DMS53 (cell line): Measurements from ENCODE around the gene ITIH4.
"Not testable (repeated sequence)": the region's sequence is repeated elsewhere in the genome, so short reads cannot be mapped to it uniquely, and the experiment has no call there.

Source experiments
- DNase-seq: peaks from one replicate; lab custom pipeline; 2025; lab: John Stamatoyannopoulos, UW

ITIH4 gene

GRCh38 chr3:52783211-52783555, 47.3 kb downstream of the ITIH4 start:
- DNase-seq: no peak

GRCh38 chr3:52782412-52783210, 47.9 kb downstream of the ITIH4 start:
- no peak for DNase-seq

GRCh38 chr3:52781741-52782140, 48.7 kb downstream of the ITIH4 start:
- DNase-seq: peak; percentile 46

GRCh38 chr3:52779837-52780585, 50.5 kb downstream of the ITIH4 start:
- no peak for DNase-seq

GRCh38 chr3:52779011-52779836, 51.2 kb downstream of the ITIH4 start:
- DNase-seq: no peak

- no peak for DNase-seq
Measured at GRCh38 chr3:52777959-52778805, 52.3 kb downstream of the ITIH4 start.

- no peak for DNase-seq
Measured at GRCh38 chr3:52777127-52777958, 53.1 kb downstream of the ITIH4 start, which contains the start of gene ITIH1. Gene ITIH1 (plus strand): TSS chr3:52777599. CDS start chr3:52777616, 17 bp downstream.

GRCh38 chr3:52776486-52776885, 54.0 kb downstream of the ITIH4 start:
- DNase-seq: not testable (repeated sequence)

GRCh38 chr3:52775877-52776276, 54.6 kb downstream of the ITIH4 start:
- no peak for DNase-seq

GRCh38 chr3:52774901-52775864, 55.3 kb downstream of the ITIH4 start:
- peak; percentile 19 for DNase-seq

- no peak for DNase-seq
Measured at GRCh38 chr3:52774066-52774713, 56.3 kb downstream of the ITIH4 start.

GRCh38 chr3:52773361-52774065, 57.0 kb downstream of the ITIH4 start:
- DNase-seq: no peak

- no peak for DNase-seq
Measured at GRCh38 chr3:52771702-52772101, 58.8 kb downstream of the ITIH4 start.

GRCh38 chr3:52771334-52771681, 59.2 kb downstream of the ITIH4 start:
- DNase-seq: no peak

GRCh38 chr3:52770496-52771333, 59.8 kb downstream of the ITIH4 start, which contains the start of gene NEK4:
Gene NEK4 (minus strand): TSS chr3:52770940. CDS start chr3:52770746, 194 bp downstream.
- DNase-seq: peak; percentile 86

- DNase-seq: peak; percentile 8
Measured at GRCh38 chr3:52769786-52770455, 60.6 kb downstream of the ITIH4 start.

- DNase-seq: no peak
Measured at GRCh38 chr3:52763466-52763865, 67.0 kb downstream of the ITIH4 start.
